Fibroblast of skin of right biceps (primary cell): Measurements from ENCODE around the gene TPM4.
"Not testable (repeated sequence)": the region's sequence is repeated elsewhere in the genome, so short reads cannot be mapped to it uniquely, and the experiment has no call there.

Experiments
- DNase-seq: peaks from one replicate; pipeline ENCODE4 v3.0.0-alpha.2; 2013

Gene TPM4

DNA sequence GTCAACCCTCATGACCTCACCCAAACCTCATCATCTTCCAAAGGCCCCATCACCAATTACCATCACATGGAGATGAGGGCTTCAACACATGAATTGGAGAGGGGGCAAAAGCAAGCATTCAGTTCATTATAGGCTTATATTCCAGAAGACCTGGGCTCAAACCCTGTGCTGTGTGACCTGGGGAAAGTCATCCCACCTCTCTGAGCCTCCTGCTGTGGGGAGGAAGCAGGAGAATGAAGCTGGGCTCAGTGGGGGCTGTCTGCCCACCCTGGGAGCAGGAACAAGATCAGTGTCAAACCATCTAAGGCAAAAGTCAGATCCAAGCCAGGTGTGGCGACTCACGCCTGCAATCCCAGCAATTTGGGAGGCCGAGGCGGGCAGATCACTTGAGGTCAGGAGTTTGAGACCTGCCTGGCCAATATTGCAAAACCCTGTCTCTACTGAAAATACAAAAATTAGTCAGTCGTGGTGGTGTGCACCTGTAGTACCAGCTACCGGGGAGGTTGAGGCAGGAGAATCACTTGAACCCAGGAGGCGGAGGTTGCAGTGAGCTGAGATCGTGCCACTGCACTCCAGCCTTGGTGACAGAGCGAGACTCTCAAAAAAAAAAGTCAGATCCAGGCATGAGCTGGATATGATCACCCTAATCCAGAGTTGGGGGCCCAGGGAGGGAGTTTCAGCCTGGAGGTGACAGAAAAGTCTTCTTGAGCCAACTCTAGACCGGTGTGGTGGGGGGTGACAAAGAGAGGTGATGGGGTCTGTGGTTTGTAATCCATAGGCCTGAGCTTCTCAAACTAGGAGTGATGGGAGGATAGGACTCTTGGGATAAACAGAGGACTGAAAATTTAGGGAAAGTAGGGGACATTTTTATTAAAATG, 1.6 kb upstream of the TPM4 start:
- DNase-seq = no peak

GRCh38 chr19:16075430-16076153, 703 bp upstream of the TPM4 start:
- DNase-seq = no peak

GRCh38 chr19:16076958-16077611, 790 bp downstream of the TPM4 start:
- peak; percentile 64 for DNase-seq

DNA sequence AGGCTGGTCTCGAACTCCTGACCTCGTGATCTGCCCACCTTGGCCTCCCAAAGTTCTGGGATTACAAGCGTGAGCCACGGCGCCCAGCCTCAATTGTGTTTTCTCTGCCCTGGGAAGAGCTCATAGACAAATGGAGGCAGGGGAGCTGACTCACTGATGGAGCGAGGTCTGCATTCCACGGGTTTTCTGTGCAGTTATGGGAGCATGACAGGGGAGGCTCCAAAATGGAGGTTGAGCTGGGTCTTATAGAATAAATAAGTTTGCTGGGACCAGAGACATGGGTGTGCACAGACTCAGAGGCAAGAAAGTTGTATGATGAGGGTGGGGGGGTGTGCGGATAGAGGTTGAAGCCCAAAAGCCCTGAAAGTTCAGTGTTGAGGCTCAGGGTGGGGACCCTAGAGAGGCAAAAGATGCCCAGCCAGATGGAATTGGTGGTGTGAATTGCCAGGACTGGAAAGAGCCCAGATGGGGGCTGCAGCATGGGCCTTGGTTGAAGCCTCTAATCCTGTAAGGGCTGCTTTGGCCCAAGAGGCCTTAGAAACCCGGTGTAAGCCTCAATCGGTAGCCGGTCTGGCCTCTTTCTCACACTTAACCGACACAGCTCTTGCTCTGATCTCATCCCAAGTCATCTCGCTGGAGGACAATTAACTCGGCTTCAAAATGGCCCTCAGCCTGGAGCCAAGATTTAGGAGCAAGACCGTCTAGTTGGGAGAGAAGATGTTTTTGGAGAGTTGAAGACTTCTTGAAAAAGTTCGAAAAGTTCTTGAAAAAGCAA, 1.9 kb downstream of the TPM4 start:
- peak; percentile 73 for DNase-seq

DNA sequence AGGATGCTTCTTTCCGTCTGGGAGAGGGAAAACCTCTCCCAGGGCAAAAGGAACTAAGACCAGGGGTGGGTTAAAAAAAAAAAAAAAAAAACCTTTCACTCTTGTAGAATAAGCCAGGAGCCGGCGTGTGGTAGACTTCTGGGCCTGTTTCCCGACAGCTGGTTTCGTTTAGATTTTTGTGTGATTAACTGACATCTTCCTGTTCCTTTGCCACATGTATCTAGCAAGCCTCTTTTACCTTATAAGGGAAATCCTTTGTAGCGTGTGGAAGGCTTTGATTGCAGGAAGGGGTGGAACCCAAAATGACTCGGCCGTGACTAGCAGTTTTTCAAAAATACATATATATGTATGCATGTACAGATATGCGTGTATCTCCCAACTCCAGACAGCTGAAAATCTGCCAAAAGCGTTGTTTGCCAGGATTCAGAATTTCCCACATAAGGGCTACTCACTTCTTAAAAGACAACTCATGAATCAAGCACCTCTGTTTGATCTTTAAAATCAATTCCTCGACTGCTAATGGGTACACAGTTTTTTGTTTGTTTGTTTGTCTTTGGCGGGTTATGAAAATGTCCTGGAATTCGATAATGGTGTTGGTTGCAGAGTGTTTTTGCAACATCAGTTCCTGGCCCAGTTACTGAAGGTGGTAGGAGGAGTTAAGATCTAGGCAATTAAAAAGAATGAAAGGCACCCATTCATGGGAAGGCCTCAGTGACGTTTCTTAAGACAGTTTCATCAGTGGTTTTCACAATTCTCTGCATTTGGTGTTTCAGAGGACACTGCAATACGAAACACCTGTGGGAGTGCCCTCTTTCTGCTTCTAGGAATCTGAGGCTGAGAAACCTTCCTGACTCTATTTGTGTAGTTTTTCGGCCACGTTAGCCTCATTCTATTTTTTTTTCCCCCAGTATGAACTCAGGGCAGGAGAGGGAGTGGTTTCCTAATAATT, 2.7 kb downstream of the TPM4 start:
- DNase-seq = peak; percentile 99

GRCh38 chr19:16084067-16084685, 7.9 kb downstream of the TPM4 start:
- no peak for DNase-seq

GRCh38 chr19:16085115-16085514, 8.8 kb downstream of the TPM4 start:
- peak; percentile 41 for DNase-seq

GRCh38 chr19:16087404-16087803, 11.1 kb downstream of the TPM4 start:
- DNase-seq = not testable (repeated sequence)

DNA sequence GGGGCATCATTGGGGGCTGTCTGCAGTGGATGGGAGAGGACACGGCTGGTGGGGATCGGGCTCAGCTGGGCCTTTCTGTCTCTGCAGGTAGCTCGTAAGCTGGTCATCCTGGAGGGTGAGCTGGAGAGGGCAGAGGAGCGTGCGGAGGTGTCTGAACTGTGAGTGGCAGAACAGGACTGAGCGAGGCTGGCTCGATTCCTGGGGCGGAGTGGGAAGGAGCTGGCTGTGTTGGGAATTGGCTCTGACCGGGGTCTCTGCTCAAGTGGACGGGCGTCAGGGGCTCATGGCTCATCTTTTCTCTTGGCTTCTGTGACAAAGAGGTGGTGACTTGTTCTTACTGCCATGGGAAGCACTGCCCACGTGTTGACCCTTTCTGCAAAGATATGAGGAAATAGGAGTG, 11.6 kb downstream of the TPM4 start:
- no peak for DNase-seq

DNA sequence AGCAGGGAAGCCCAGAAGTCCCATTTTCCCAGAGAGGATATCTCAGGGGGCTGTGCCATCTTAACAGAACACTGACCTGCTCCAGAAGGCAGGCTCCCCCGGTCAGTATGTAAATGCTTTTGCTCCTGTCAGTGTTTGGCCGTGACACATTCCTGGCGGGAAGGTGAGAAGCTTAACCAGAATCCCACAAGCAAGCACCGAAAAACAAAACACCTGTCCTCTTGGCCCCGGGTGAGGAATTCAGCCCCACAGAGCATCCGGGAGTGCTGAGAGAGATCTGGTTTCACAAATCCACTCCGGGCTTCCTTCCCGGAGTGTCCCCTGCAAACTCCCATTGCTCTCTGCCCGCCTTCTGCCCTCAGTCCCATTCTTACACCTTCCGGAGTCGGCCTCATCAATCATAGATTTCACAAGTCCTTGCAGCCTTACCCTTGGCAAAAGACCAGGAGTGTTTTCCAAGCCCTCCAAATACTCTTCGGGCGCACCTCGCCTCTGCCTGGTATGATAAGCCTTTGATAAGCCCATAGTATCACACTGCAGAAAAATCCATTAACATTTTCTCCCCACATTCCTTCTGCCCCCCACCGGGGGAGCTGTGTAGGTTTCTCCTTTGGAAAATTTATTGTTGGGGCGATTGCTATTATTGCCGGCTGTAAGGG, 12.2 kb downstream of the TPM4 start:
- DNase-seq = no peak

DNA sequence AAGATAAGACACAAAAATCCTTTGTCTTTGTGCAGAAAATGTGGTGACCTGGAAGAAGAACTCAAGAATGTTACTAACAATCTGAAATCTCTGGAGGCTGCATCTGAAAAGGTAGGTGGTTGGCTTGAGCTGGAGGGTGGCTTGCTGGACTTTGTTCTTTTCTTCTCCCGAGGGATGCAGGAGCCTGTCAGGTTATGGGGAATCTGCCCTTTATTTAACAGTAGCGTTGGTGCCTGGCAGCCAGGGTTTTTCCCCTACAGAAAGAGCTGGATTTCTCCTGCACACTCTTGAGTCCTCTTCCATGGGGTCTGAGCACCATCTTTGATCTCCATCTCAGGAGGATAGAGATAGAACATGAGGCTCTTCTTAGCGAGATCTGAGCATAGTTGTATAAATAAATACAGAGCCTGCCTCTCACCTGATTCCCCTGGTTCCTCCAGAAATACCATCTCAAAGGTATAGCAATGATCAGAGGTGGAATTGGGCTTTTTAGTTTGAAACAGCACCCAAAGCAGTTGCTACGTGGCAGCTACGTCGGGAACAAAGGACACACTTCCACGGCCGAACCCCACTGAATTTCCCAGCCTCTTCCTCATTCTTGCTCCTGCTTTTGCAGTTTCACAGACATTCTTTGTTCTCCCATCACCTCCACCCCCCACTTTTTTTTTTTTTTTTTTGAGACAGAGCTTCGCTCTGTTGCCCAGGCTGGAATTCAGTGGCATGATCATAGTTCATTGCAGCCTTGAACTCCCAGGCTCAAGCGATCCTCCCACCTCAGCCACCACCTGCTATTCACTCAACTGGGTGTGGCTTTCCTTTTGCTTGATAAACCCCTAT, 12.9 kb downstream of the TPM4 start:
- no peak for DNase-seq

GRCh38 chr19:16091546-16092475, 15.5 kb downstream of the TPM4 start:
- no peak for DNase-seq

- peak; percentile 65 for DNase-seq
These were observed 18.2 kb downstream of the TPM4 start for GRCh38 chr19:16094360-16095070.

GRCh38 chr19:16095071-16095571, 18.8 kb downstream of the TPM4 start:
- no peak for DNase-seq

DNA sequence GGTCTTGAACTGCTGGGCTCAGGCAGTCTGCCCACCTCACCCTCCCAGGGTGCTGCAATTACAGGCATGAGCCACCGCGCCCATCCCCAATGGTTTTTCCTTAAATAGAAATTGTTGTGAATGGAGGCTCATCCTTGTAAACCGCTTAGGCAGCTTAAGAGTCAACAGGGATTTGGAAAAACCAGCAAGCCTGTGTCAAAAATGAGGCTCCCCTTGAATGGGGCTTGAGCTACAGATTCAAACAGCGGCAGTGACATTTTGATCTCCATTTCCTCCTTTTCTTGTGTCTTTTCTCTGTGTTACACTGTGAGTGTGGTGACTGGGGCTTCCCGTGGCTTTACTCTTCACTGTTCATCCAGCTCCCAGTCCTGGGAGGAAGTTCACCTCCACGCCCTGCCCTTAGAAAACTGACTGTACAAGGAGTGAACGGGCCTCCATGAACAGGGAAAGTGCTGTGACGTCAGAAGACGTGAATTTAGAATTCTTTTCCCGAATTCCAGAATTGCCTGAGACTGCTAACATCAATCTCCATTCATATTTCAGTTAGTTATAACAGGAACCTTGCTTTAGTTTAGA, 20.1 kb downstream of the TPM4 start:
- DNase-seq = no peak

- DNase-seq = no peak
These were observed 22.1 kb downstream of the TPM4 start for GRCh38 chr19:16098416-16098768.

DNA sequence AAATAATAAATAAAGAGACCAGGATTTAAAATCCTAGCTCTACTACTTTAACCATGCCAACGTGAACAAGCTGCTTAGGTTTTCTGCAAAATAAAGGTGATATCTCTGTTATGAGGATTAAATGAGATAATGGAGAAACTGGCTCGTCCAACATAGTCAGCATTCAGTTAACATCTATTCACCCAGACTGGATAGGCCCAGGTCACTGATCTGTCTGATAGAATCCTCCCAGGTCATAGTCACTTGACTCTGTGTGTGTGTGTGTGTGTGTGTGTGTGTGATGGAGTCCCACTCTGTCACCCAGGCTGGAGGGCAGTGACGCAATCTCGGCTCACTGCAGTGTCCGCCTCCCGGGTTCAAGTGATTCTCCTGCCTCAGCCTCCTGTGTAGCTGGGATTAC, 22.5 kb downstream of the TPM4 start:
- no peak for DNase-seq
